ENCODE data around the gene TP53AIP1.

TP53AIP1 gene

DNA sequence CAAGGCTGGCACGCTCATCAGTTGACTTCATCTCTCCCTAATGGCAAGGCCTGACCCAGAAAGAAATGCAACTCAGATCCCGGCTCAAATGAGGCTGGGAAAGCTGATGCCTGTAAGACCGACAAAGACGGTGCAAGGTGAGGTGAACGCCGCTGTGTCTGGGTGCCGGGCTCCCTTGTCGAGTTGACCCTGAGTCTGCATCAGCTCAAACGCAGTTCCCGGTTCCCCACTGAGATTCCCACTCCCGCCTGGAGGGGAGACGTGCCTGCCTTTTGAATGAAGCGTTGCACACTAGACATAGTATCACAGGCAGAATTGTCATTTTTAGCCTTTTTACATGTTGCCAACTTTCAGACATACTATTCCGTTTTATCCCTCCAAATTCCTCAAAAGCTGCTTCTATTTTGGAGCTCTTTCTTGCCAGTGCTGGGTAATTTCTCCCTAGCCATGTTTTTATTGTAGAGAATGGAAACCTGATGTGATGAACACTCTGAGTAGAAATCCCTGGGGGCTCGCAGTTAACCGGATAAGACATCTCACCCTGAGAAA, 831 bp upstream of the TP53AIP1 start:
- no peak for DNase-seq (ENCODE audit: low read depth)

DNA sequence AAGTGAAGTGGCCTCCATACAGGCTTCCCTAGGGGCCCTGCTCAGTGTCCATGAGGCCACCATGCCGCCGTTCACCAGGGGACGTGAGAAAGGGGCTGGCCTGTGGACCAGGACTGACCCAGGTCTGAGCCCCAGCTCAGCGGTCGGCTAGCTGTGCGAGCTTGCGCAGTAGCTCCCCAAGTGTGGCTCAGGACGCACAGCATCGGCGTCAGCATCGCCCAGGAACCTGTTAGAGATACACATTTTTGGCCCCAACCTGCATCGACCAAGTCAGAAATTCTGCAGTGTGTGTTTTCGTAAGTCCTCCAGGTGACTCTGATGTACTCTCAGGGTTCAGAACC, 429 bp downstream of the TP53AIP1 start:
- DNase-seq (ENCODE audit: low read depth) = no peak

GRCh38 chr11:128941573-128942271, 949 bp downstream of the TP53AIP1 start:
- DNase-seq (ENCODE audit: low read depth) = no peak

DNA sequence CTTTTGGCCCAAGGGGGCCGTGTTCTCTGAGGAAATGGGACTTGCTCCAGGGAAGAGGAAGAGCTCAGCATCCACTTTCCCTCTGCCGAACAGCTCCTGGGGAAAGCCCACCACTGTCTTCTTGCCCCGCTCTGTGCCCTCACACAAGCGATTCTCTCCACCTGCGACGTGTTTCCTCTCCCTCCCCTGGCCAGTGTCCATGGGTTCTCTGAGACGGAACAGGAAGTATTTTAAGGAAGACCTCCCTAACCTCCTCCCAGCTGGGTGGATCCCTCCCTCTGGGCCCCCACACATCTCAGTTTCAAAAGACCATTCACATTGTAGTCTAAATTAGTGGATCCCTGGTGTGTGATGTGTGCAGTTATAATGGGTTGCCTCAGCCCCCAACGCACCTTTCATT, 1.6 kb downstream of the TP53AIP1 start:
- no peak for DNase-seq (ENCODE audit: low read depth)

DNA sequence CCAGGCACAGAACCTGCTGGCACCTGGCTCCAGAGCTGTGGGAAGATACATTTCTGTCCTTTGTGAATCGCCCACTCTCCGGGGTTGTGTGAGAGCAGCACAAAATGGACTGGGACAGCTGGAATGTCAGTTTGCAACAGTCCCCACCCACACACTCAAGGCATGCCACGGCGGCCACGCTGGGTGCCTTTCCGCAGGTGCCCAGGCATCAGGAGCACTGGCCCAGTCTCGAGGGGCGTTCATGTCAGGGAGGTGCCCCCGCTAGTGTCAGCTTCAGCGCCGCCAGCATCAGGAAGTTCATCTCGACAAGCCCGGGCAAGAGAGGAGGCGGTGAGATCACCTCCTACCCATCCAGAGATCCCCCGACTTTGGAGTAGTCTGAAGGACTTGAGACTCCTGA, 2.1 kb downstream of the TP53AIP1 start:
- no peak for DNase-seq (ENCODE audit: low read depth)

DNA sequence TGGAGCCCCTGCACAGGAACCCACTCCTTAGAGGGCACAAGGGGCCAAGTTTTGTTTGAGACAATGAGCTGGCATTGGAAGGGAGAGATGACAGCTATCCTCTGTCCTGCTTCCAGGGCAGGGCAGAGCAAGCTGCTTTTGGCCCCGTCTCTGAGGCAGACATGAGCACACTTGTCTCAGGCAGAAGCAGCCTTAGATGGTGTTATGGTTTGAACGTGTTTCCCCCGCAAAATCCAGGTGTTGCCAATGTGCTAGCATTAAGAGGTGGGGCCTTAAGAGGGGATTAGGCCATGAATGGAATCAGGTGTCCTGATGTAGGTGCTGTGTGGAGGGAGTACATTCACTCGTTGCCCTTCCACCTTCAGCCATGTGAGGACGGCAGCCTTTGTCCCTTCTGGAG, 2.5 kb downstream of the TP53AIP1 start:
- DNase-seq (ENCODE audit: low read depth) = no peak

DNA sequence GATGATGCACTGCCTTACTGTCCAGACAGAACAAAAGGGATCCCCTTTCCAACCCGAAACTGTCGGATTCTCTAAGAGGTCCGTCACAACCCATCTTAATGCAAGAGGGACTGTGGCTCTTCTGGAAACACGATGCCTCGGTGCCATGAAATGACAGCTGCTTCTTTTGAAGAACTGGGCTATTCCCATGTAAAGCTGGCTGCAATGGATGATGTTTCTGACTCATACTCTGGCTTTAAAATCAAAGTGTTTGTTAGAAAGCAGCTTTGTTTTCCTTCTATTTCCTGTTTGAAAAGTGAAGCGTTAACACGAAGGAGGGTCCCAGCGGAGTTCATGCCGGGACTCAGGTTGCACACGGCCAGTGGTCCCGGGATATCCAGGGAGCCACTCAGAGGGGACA, 3.1 kb downstream of the TP53AIP1 start:
- DNase-seq (ENCODE audit: low read depth) = no peak

- no peak for DNase-seq (ENCODE audit: low read depth)
These were observed 4.3 kb downstream of the TP53AIP1 start for GRCh38 chr11:128938156-128938885.

GRCh38 chr11:128937480-128937879, 5.2 kb downstream of the TP53AIP1 start:
- DNase-seq (ENCODE audit: low read depth) = no peak

DNA sequence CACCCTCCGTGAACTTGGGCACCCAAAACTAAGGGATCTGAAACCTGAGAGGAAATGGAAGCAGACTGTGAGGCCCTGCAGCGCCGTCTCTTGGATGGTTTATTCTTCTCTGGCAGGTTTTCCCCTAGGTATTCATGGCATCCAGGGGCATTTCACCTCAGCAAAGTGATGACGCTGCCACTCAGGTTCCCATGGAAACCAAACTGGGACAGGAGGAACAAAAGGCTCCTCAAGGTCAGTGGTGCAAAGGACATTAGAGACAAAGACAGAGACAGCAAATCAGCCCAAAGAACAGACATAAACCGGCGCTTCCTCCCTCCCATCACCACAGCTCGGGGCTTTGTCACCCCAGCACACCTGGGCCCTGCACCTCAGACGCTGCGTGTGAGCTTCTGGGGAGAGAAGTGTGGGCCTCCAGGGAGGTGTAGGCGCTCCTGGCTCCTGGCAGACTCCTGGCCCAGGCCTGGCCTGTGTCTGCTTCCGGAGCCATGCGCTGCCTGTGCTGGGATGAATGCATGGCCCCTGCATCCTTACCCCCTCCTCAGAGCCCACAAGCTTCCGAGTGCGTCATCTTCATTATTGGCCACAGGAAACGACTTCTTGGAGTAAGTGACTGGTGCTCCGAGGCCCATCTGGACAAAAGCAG, 5.9 kb downstream of the TP53AIP1 start:
- no peak for DNase-seq (ENCODE audit: low read depth)

DNA sequence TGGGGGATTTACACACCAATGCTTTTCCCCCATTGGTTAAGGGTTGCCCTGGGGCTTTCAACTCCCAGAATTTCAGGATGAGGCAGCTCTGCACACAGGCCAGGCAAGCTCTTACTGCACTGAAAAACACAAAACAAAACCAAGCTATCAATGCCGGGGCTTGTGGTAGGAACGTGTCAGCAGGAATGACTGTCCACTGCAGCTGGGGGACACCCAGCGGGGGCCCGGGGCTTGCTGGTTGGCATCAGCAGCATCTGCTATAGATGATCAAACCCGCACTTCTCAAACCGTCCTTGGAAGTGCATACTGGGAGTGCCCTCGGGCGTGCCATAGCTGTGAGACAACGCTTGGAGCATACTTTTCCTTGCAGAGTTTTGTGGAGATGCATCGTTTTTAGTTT, 7.7 kb downstream of the TP53AIP1 start:
- no peak for DNase-seq (ENCODE audit: low read depth)

- DNase-seq (ENCODE audit: low read depth) = no peak
These were observed 8.3 kb downstream of the TP53AIP1 start for GRCh38 chr11:128934351-128934750.

GRCh38 chr11:128933481-128934178, 9.0 kb downstream of the TP53AIP1 start:
- no peak for DNase-seq (ENCODE audit: low read depth)

DNA sequence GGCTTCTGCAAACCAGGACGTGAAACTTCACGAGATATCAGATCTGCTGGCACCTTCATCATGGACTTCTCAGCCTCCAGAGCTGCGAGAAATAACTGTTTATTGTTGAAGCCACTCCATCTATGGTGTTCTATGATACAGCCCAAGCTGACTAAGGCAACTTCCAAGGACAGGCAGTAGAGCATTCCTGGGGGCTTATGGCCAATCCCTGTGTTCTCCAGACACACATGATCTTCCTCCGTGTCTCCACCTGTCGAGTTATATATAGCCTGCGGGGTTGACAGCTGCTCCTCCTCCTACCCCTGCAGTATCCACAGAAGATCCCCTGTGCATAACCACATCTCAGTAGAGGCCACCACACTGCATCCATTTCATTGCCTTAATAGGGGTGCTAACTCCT, 11.0 kb downstream of the TP53AIP1 start:
- DNase-seq (ENCODE audit: low read depth) = no peak

DNA sequence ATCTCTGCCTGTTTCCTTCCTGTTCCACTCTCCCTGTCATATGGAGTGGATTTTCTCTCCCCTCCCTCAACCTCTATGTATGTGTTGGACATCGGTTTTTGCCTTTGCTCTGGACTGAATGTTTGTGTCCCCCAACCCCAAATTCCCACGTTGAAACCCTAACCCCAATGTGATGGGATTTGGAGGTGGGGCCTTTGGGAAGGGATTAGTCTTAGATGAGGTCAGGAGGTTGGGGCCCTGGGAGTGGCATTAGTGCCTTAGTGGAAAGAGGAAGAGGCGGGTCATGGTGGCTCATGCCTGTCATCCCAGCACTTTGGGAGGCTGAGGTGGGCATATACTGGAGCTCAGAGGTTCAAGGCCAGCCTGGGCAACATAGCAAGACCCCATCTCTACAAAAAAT, 11.6 kb downstream of the TP53AIP1 start:
- DNase-seq (ENCODE audit: low read depth) = no peak

DNA sequence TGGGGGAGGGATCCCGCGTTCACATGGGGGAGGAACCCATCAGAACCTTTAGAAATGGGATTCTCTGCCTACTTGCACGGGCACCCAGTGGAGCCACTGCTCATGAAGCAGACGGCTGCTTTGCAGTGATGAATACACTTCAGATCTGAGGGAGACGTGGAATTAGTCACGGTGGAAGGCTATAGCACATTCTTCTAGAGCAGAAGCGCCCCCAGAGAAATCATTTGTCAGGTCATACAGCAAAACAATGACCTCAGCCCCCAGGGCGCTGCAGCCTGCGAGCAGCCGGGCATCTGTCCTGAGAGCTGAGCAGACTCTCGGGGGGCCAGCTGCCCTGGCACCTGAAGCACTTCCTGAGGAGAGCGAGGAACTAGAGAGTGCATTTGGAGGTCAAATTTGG, 12.7 kb downstream of the TP53AIP1 start:
- no peak for DNase-seq (ENCODE audit: low read depth)

DNA sequence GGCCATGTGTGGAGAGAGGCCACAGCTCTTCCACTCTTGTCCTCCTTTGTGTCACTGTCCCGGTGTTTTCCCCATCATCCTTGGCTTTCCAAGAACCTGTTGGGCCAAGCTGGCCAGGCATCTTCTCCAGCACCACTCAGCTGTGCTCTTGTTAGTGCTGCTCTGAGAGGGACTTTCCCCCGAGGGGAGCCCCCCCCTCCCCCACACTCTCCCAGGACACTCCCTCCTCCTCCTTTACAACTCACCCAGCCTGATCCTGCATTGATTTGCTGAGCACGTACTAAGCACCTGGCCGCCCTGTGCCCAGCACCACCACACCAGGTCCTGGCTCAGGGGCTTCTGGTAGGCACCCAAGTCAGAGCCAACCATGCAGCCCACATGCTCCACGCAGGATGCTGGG, 13.2 kb downstream of the TP53AIP1 start:
- DNase-seq (ENCODE audit: low read depth) = no peak

DNA sequence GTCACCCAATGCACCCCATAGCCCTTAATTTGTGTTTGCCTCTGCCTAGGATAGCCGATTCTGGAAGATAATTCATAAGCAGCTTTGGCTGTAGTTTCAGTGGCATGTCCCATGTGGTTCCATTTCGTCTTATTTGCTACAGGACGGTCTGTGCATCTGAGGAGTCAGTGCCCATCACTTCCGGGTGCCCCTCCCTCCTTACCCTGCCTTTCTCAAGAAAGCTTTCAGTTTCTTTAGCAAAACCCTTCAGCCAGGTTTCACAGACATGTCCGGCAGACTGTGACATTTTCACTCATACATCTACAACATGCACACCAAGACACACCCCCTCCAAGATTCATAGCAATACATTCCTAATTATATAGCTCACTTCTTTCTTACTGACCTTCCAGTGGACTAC, 14.3 kb downstream of the TP53AIP1 start:
- DNase-seq (ENCODE audit: low read depth) = no peak

- DNase-seq (ENCODE audit: low read depth) = no peak
These were observed 14.9 kb downstream of the TP53AIP1 start for GRCh38 chr11:128927683-128928336.

DNA sequence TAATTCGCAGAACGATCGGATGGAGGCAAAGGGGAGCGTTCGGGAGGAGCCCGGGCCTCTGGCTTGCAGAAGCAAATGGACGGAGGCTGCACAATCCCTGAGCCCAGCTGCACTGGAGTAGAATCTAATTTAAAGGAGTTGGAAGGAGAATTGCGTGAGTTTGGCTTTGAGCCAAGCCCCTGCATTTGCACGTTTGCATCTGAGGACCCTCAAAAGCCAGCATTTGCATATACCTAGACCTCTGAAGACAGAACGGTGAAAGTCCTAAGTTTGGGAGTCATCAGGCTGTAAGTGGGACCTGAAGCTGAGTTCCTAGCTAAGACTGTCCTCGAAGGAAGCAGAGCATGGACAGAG, 15.6 kb downstream of the TP53AIP1 start:
- DNase-seq (ENCODE audit: low read depth) = no peak

GRCh38 chr11:128926437-128927107, 16.1 kb downstream of the TP53AIP1 start:
- no peak for DNase-seq (ENCODE audit: low read depth)

DNA sequence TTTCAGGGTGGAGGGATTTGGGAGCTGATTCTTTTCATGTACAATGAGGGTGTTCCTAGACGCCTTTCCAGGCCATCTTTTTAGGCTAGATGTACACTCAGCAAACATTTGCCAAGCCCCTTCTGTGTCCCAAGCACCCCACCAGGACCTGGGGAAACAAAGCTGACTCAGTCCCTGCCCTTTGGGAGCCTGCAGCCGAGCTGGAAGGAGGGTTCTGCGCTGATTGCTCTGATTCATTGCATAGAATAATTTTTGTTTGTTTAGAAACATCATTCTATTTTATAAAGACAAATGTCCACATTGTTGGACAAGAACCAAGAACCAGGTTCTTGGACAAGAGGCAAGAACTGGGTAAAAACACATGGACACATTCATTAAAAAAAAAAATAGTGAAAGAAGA, 16.7 kb downstream of the TP53AIP1 start:
- DNase-seq (ENCODE audit: low read depth) = no peak

All from stimulated activated CD8-positive, alpha-beta memory T cell treated with anti-CD3 and anti-CD28 coated beads, Interleukin-12 subunit alpha, Interleukin-12 subunit beta, amount 100 ng/mL, for 4 hours (primary cell).